HG03442 (cell line): ENCODE measurements around the gene DMWD.

Source experiments
- ATAC-seq: cut with Tn5 transposase; IDR thresholded peaks from one replicate; pipeline ENCODE4 v1.9.1; 2021; ENCODE audit warnings: mild to moderate bottlenecking, moderate library complexity; ENCODE audit not compliant: unreplicated experiment

The DMWD gene

GRCh38 chr19:45789035-45789786, 3.4 kb downstream of the DMWD start:
- ATAC-seq = no peak

GRCh38 chr19:45786533-45786894, 6.1 kb downstream of the DMWD start:
- no peak for ATAC-seq

GRCh38 chr19:45785781-45786532, 6.7 kb downstream of the DMWD start:
- ATAC-seq = no peak

- ATAC-seq = no peak
These were observed 7.5 kb downstream of the DMWD start for GRCh38 chr19:45785097-45785496.

- no peak for ATAC-seq
These were observed 8.5 kb downstream of the DMWD start for GRCh38 chr19:45784096-45784495.

GRCh38 chr19:45782820-45783785, 9.5 kb downstream of the DMWD start:
- ATAC-seq = no peak

- no peak for ATAC-seq
These were observed 10.4 kb downstream of the DMWD start, which contains the start of gene DMPK for GRCh38 chr19:45782162-45782691. DMPK (minus strand) TSS chr19:45782490; CDS start chr19:45782352, 138 bp downstream.

GRCh38 chr19:45781214-45782161, 11.2 kb downstream of the DMWD start:
- no peak for ATAC-seq

GRCh38 chr19:45780448-45781213, 12.0 kb downstream of the DMWD start:
- no peak for ATAC-seq

GRCh38 chr19:45780146-45780447, 12.5 kb downstream of the DMWD start:
- ATAC-seq = no peak

GRCh38 chr19:45779231-45780145, 13.2 kb downstream of the DMWD start:
- peak; percentile 51 for ATAC-seq

GRCh38 chr19:45778010-45778661, 14.5 kb downstream of the DMWD start:
- no peak for ATAC-seq

- no peak for ATAC-seq
These were observed 15.2 kb downstream of the DMWD start for GRCh38 chr19:45777395-45777961.

- no peak for ATAC-seq
These were observed 17.9 kb downstream of the DMWD start for GRCh38 chr19:45774765-45775164.

GRCh38 chr19:45773384-45773783, 19.3 kb downstream of the DMWD start:
- no peak for ATAC-seq

- ATAC-seq = no peak
These were observed 19.7 kb downstream of the DMWD start for GRCh38 chr19:45772912-45773311.

- no peak for ATAC-seq
These were observed 20.4 kb downstream of the DMWD start for GRCh38 chr19:45772130-45772840.
